ENCODE data around the gene LHX3. TPM values are rescaled to one million over a fixed set of nuclear protein-coding genes. Genes with fewer than 3 reads are reported as not detected.

The LHX3 gene
- total RNA-seq, 6 experiments from 2014 or later = not detected

DNA sequence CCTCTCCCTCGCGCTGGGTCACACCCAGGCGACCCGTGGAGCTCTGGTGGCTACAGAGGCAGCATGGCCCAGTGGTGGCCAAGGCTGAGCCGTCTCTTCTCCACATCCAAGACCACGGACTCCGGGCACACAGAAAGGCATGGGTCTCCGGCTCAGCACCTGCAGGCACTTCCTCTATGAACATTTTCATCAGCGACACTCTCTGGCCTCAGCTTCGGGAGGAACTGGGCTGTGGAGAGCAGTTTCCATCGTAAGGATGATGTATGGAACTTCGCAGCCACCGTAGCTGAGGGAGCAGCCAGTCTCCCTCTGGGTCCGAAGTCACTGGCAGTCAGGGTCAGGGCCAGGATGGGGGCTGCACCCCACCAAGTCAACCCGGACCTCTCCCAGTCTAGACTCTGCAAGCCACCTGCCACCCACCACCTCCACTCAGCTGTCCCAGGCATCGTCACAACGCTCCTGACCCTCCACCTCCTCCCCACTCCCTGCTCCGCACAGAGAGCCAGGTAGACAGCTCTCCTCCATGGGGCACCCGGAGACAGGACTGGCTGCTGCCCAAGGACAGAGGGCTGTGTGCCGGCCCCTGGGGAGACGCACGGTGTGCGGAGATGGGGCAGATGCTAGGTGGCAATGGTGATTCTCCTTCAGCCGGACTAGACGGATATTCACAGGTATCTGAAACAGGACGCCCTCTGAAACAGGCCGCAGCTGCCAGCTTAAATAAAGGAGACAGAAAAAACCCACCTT, 31.0 kb upstream of the LHX3 start:
- TF ChIP-seq, protein P1, sequence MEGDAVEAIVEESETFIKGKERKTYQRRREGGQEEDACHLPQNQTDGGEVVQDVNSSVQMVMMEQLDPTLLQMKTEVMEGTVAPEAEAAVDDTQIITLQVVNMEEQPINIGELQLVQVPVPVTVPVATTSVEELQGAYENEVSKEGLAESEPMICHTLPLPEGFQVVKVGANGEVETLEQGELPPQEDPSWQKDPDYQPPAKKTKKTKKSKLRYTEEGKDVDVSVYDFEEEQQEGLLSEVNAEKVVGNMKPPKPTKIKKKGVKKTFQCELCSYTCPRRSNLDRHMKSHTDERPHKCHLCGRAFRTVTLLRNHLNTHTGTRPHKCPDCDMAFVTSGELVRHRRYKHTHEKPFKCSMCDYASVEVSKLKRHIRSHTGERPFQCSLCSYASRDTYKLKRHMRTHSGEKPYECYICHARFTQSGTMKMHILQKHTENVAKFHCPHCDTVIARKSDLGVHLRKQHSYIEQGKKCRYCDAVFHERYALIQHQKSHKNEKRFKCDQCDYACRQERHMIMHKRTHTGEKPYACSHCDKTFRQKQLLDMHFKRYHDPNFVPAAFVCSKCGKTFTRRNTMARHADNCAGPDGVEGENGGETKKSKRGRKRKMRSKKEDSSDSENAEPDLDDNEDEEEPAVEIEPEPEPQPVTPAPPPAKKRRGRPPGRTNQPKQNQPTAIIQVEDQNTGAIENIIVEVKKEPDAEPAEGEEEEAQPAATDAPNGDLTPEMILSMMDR (IDR thresholded peaks at IDR 0.05) = no peak
- no peak for TF ChIP-seq POLR2A (IDR thresholded peaks at IDR 0.05)
- Histone ChIP-seq H3K4me3 (no peak overlapping the region), H3K4me1 (peaks cover 0 to 14% (median 4%) of the 10 kb centered on the region in 4 donors), H3K27ac (no peak overlapping the region), H3K27me3 (no peaks in the 10 kb centered on the region), H3K9me3 (no peaks in the 10 kb centered on the region), H3K36me3 (no peaks in the 10 kb centered on the region)
- ATAC-seq (no peak), DNase-seq (no peak)
- intact Hi-C loops (cut with DNase I) = no loop called here
- WGBS (ENCODE audit: insufficient coverage, low coverage, low lambda C conversion rate, missing lambda C conversion rate) = 94% methylated on average over 18 of the region's 27 CpGs

DNA sequence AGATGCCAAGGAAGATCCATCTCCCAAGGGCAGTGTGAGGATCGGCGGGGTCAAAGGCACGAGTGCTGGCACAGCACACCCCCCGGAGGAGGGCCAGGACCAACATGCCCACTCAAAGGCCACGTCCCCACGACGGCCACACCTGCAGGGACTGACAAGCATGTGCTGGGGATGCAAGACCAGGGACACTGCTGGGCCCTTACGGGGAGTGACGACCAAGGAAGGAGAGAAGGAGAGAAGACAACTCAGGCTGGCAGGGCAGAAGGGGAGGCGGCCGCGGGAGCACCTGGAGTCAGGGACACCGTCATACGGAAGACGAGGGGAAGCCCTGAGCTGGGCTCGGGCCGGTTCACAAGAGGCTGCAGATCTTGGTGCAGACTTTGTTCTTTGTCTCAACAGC, 30.2 kb upstream of the LHX3 start:
- no peak overlapping the region for H3K27ac ChIP-seq
- intact Hi-C loops (cut with DNase I) = no loop called here
- no peaks in the 10 kb centered on the region for H3K27me3 ChIP-seq
- no peak overlapping the region for H3K4me3 ChIP-seq
- H3K36me3 ChIP-seq = no peaks in the 10 kb centered on the region
- no peak for ATAC-seq
- WGBS (ENCODE audit: insufficient coverage, low coverage, low lambda C conversion rate, missing lambda C conversion rate) = 93% methylated on average over 8 of the region's 17 CpGs
- peaks cover 0 to 19% (median 7%) of the 10 kb centered on the region in 4 donors for H3K4me1 ChIP-seq
- DNase-seq = no peak
- no peaks in the 10 kb centered on the region for H3K9me3 ChIP-seq
- TF ChIP-seq, protein P1 (IDR thresholded peaks at IDR 0.05) = no peak
- TF ChIP-seq POLR2A (IDR thresholded peaks at IDR 0.05) = no peak

DNA sequence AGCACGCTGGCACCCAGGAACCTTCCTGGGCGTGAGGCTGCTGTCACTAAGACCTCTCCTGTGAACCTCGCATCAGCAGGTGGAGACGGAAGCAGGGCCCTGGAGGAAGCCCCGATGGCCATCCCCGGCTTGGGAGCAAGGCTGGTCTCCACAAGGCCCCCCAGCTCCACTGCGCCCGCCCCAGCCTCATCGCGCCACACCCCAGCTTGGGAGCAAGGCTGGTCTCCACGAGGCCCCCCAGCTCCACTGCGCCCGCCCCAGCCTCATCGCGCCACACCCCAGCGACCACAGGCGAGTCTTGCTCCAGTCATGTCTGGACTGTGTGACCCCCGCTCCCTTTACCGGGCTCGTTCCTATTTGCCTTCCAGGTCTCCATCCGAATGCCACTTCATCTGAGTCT, 29.7 kb upstream of the LHX3 start:
- no peak for DNase-seq
- WGBS (ENCODE audit: insufficient coverage, low coverage, low lambda C conversion rate, missing lambda C conversion rate) = 91% methylated on average over 10 of the region's 21 CpGs
- no peaks in the 10 kb centered on the region for H3K36me3 ChIP-seq

DNA sequence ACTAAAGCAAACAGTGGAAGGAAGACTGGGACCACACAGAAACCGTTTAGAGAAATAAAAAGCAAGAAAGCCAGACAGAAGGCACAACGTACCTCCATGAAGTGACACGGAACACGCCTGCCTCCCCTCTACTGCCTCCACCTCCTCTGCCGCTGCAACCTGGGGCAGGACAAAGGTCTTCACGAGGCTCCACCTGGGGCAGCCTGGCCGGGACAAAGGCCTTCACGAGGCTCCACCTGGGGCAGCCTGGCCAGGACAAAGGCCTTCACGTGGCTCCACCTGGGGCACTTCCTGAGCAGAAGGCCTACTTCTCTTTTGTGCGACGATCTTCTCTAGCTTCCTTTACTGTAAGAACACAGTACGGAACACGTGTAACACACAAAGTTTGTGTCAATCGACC, 28.9 kb upstream of the LHX3 start:
- TF ChIP-seq POLR2A (IDR thresholded peaks at IDR 0.05) = no peak
- TF ChIP-seq, protein P1 (IDR thresholded peaks at IDR 0.05) = no peak
- Histone ChIP-seq H3K36me3 (no peaks in the 10 kb centered on the region), H3K27ac (peak overlapping the region in 1 of 3 donors; percentile 93), H3K27me3 (no peaks in the 10 kb centered on the region), H3K4me1 (peaks cover 0 to 21% (median 9%) of the 10 kb centered on the region in 4 donors), H3K9me3 (no peaks in the 10 kb centered on the region), H3K4me3 (no peak overlapping the region)
- intact Hi-C loops (cut with DNase I) = no loop called here
- peak in 1 of 4 donors; percentile 14 for ATAC-seq
- peak in 1 of 3 donors; percentile 71 for DNase-seq
- 69% methylated on average over 9 of the region's 14 CpGs for WGBS (ENCODE audit: insufficient coverage, low coverage, low lambda C conversion rate, missing lambda C conversion rate)

More for the DNA sequence above, 29.7 kb upstream of the LHX3 start:
- Histone ChIP-seq H3K4me1 (peaks cover 0 to 21% (median 9%) of the 10 kb centered on the region in 4 donors), H3K9me3 (no peaks in the 10 kb centered on the region), H3K27me3 (no peaks in the 10 kb centered on the region), H3K4me3 (no peak overlapping the region), H3K27ac (no peak overlapping the region)
- no peak for TF ChIP-seq POLR2A (IDR thresholded peaks at IDR 0.05)
- TF ChIP-seq, protein P1 (IDR thresholded peaks at IDR 0.05) = no peak
- ATAC-seq = no peak
- intact Hi-C loops (cut with DNase I) = no loop called here
